GM12891 (cell line): Measurements from ENCODE around the gene WDFY1.

Experiments
- PAX5 ChIP-seq: IDR thresholded peaks from 2 replicates; pipeline ENCODE4 v1.6.1; 2011; ENCODE audit warnings: low read length, moderate library complexity, mild to moderate bottlenecking; ENCODE audit not compliant: insufficient read depth, severe bottlenecking
- POLR2A ChIP-seq: IDR thresholded peaks from 2 replicates; pipeline ENCODE4 v1.6.1; 2011; ENCODE audit warnings: low read depth, low read length, control low read depth
- POLR2AphosphoS5 ChIP-seq: IDR thresholded peaks from 2 replicates; pipeline ENCODE4 v1.6.1; 2011; ENCODE audit warnings: low read depth, low read length, control low read depth
- POU2F2 ChIP-seq: IDR thresholded peaks from 2 replicates; pipeline ENCODE4 v1.6.1; 2011; ENCODE audit warnings: low read depth, mild to moderate bottlenecking, control low read depth, low read length, moderate library complexity
- TAF1 ChIP-seq: IDR thresholded peaks from 2 replicates; pipeline ENCODE4 v1.6.1; 2011; ENCODE audit warnings: low read depth, low read length, control low read depth

DNA sequence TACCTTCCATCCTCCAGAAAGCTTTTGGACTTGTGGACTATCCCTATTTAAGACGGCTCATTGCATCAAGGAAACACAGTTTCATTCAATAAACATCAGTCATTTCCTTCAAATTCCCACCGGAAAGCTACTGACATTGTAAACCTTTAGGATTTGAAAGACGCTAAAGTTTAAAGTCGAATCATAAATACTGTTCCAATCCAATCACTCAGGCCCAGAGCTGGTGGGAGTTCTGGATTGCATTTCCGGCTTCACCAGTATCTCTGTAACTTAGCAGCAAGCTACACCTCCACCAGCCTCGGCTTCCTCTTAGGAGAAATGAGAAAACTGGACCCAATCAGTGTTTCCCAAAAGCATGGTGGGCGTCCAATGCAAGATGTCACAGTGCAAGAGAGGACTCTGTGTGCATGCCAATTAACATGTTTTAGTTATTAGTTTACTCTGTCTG lies 1.6 kb downstream of the WDFY1 start:
- no peak for TF ChIP-seq POLR2AphosphoS5
- no peak for TF ChIP-seq PAX5
- no peak for TF ChIP-seq POLR2A
- no peak for TF ChIP-seq POU2F2
- TF ChIP-seq TAF1 = no peak
